Measurements from ENCODE around the gene KRTAP10-1. TPM values are rescaled to one million over a fixed set of nuclear protein-coding genes. Genes with fewer than 3 reads are reported as not detected.

Gene KRTAP10-1
- total RNA-seq, 1 donor from 2014 or later, result not detected

DNA sequence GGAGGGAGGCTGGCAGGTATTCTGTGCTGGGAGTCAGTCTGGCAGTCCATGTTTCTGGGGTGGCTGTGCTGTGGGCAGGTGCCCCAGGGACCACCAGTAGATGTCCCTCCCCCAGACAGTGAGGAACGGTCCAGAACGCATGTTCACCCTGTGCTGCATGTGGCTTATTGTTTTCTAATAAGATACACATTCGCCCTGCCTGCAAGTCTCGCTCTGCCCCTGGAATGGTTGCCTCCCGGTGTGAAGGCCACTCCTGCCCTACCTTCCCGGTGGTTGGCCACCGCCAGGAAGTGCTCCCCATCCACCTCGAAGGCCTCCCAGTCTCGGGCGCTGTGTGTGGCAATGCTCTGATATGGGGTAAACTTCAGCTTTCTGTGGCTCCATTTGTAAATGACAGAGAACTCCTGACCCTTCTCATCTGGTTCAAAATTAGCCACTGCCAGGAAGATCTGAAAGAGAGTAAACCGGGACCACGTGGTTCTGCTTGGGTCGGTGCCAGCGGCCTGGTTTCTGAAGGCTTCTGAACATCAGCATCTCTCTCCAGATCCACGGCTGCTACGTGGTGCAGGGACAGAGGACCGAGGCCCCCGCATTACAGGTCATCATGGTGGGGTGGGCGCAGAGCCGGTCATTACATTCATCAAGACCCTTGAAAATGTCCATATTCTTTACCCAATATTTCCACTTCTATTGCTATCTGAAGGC lies 14.5 kb downstream of the KRTAP10-1 start:
- ATAC-seq (no peak), DNase-seq (peak; percentile 43)
- intact Hi-C loops (cut with DNase I), result no loop called here
- H3K27me3 ChIP-seq, result no peaks in the 10 kb centered on the region
- no peaks in the 10 kb centered on the region for H3K36me3 ChIP-seq
- no peaks in the 10 kb centered on the region for H3K4me1 ChIP-seq
- no peak overlapping the region for H3K27ac ChIP-seq
- no peak overlapping the region for H3K4me3 ChIP-seq
- H3K9me3 ChIP-seq, result no peaks in the 10 kb centered on the region
- TF ChIP-seq CTCF (IDR thresholded peaks at IDR 0.05), result no peak

DNA sequence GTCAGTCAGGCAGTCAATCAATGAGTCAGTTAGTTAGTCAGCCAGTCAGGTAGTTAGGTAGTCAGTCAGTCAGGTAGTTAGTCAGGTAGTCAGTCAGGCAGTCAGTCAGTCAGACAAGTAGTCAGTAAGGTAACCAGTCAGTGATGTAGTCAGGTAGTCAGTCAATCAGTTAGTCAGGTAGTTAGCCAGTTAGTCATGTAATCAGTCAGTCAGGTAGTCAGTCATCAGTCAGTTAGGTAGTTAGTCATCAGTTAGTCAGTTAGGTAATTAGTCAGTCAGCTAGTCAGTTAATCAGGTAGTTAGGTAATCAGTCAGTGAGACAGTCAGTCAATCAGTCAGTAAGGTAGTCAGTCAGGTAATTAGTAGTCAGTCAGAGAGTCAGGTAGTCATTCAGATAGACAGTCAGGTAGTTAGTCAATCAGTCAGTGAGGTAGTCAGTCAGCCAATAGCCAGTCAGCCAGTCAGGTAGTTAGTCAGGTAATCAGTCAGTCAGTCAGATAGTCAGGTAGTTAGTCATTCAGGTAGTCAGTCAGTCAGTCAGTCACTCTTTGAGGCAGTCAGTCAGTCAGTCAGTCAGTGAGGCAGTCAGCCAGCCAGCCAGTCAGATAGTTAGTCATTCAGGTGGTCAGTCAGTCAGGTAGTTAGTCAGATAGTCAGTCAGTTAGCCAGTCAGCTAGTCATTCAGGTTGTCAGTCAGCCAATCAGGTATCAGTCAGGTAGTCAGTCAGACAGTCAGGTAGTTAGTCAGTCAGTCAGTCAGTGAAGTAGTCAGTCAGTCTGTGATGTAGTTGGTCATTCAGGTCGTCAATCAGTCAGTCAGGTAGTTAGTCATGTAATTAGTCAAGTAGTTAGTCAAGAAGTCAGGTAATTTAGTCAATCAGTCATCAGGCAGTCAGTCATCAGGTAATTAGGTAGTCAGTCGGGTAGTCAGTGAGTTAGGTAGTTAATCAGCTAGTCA lies 15.3 kb downstream of the KRTAP10-1 start:
- Histone ChIP-seq H3K9me3 (no peaks in the 10 kb centered on the region), H3K36me3 (no peaks in the 10 kb centered on the region), H3K27ac (no peak overlapping the region), H3K27me3 (no peaks in the 10 kb centered on the region), H3K4me1 (no peaks in the 10 kb centered on the region), H3K4me3 (no peak overlapping the region)
- DNase-seq, result no peak
- no peak for TF ChIP-seq CTCF (IDR thresholded peaks at IDR 0.05)
- intact Hi-C loops (cut with DNase I), result no loop called here
- no peak for ATAC-seq

DNA sequence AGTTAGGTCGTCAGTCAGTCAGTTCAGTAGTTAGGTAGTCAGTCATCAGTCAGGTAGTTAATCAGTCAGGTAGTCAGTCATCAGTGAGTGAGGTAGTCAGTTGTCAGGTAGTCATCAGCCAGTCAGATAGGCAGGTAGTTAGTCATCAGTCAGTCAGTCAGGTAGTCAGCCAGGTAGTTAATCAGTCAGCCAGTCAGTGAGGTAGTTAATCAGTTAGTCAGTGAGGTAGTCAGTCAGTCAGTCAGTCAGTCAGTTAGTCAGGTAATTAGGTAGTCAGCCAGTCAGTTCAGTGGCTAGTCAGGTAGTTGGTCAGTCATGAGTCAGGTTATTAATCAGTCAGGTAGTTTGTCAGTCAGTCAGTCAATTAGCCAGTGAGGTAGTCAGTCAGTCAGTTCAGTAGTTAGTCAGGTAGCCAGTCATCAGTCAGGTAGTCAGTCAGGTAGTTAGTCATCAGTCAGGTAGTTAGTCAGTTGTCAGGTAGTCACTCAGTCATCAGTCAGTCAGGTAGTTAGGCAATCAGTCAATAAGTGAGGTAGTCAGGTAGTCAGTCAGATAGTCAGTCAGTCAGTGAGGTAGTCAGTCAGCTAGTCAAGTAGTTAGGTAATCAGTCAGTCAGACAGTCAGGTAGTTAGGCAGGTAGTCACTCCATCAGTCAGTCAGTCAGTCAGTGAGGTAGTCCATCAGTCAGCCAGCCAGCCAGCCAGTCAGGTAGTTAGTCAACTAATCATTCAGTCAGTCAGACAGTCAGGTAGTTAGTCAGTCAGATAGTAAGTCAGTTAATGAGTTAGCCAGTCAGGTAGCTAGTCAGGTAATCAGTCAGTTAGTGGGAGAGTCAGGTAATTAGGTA lies 16.2 kb downstream of the KRTAP10-1 start:
- Histone ChIP-seq H3K27ac (no peak overlapping the region), H3K27me3 (no peaks in the 10 kb centered on the region), H3K4me3 (no peak overlapping the region), H3K36me3 (no peaks in the 10 kb centered on the region), H3K9me3 (no peaks in the 10 kb centered on the region), H3K4me1 (no peaks in the 10 kb centered on the region)
- intact Hi-C loops (cut with DNase I), result no loop called here
- ATAC-seq, result no peak
- TF ChIP-seq CTCF (IDR thresholded peaks at IDR 0.05), result no peak
- DNase-seq, result no peak

DNA sequence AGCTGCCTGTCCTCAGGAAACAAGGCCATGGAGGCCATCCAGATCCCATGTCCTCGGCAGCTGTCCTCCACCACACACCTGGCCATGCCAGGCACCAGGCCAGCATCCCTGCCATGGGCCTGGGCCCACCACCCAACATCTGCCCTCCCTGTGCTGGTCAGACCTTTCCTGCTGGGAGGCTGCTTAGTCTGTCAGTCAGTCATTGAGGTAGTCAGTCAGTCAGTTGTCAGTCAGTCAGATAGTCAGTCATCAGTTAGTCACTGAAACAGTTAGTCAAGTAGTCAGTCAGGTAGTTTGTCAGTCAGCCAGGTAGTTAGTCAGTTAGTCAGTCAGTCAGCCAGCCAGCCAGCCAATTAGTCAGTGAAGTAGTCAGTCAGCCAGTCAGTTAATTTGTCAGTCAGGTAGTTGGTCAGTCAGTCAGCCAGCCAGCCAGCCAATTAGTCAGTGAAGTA lies 17.2 kb downstream of the KRTAP10-1 start:
- DNase-seq (no peak), ATAC-seq (no peak)
- Histone ChIP-seq H3K36me3 (no peaks in the 10 kb centered on the region), H3K4me3 (no peak overlapping the region), H3K4me1 (no peaks in the 10 kb centered on the region), H3K27me3 (no peaks in the 10 kb centered on the region), H3K9me3 (no peaks in the 10 kb centered on the region), H3K27ac (no peak overlapping the region)
- intact Hi-C loops (cut with DNase I), result no loop called here
- no peak for TF ChIP-seq CTCF (IDR thresholded peaks at IDR 0.05)

- Histone ChIP-seq H3K27me3 (no peaks in the 10 kb centered on the region), H3K4me3 (no peak overlapping the region), H3K36me3 (no peaks in the 10 kb centered on the region), H3K27ac (no peak overlapping the region), H3K9me3 (no peaks in the 10 kb centered on the region), H3K4me1 (no peaks in the 10 kb centered on the region)
- no peak for TF ChIP-seq CTCF (IDR thresholded peaks at IDR 0.05)
- intact Hi-C loops (cut with DNase I), result no loop called here
- ATAC-seq (no peak), DNase-seq (peak; percentile 54)
Measured at GRCh38 chr21:44521928-44522752, 17.9 kb downstream of the KRTAP10-1 start.
